Measurements from ENCODE around the gene NLRC4.

GRCh38 chr2:32212295-32212694 lies 52.4 kb downstream of the NLRC4 start:
- no peak for TF ChIP-seq CTCF (optimal IDR thresholded peaks at IDR 0.05 in 1 of 3, IDR thresholded peaks at IDR 0.05 in 1 of 3, conservative IDR thresholded peaks at IDR 0.05 in 1 of 3; ENCODE audit: extremely low read depth in 1 of 3, insufficient read depth in 2 of 3, low read length in 3 of 3)
- TF ChIP-seq EZH2 (IDR thresholded peaks at IDR 0.05; ENCODE audit: low read length) = no peak

All from keratinocyte (primary cell).